ENCODE data around the gene OSTC. TPM values are rescaled to one million over a fixed set of nuclear protein-coding genes. Genes with fewer than 3 reads are reported as not detected.

OSTC gene
- total RNA-seq, 1 donor from 2014 or later: 137 TPM

GRCh38 chr4:108651014-108651791 is 804 bp downstream of the OSTC start:
- Histone ChIP-seq H3K36me3 (ENCODE audit: control insufficient read depth, insufficient read depth, low read length) (no peaks in the 10 kb centered on the region), H3K4me3 (ENCODE audit: low read depth, low read length) (peak overlapping the region; percentile 83), H3K27me3 (ENCODE audit: control insufficient read depth, insufficient read depth, low read length) (no peaks in the 10 kb centered on the region)
- peak; percentile 12 for DNase-seq (ENCODE audit: low read depth)
- no peak for TF ChIP-seq CTCF (IDR thresholded peaks at IDR 0.05; ENCODE audit: insufficient read depth, low read length, poor library complexity, severe bottlenecking)

- no peak for DNase-seq (ENCODE audit: low read depth)
- H3K4me3 ChIP-seq (ENCODE audit: low read depth, low read length): no peak overlapping the region
- TF ChIP-seq CTCF (IDR thresholded peaks at IDR 0.05; ENCODE audit: insufficient read depth, low read length, poor library complexity, severe bottlenecking): no peak
- peaks cover 2% of the 10 kb centered on the region for H3K36me3 ChIP-seq (ENCODE audit: control insufficient read depth, insufficient read depth, low read length)
- H3K27me3 ChIP-seq (ENCODE audit: control insufficient read depth, insufficient read depth, low read length): no peaks in the 10 kb centered on the region
Measured at GRCh38 chr4:108662629-108663028, 12.2 kb downstream of the OSTC start.

GRCh38 chr4:108674356-108674977 is 24.1 kb downstream of the OSTC start:
- Histone ChIP-seq H3K4me3 (ENCODE audit: low read depth, low read length) (no peak overlapping the region), H3K27me3 (ENCODE audit: control insufficient read depth, insufficient read depth, low read length) (no peaks in the 10 kb centered on the region), H3K36me3 (ENCODE audit: control insufficient read depth, insufficient read depth, low read length) (no peaks in the 10 kb centered on the region)
- DNase-seq (ENCODE audit: low read depth): no peak
- TF ChIP-seq CTCF (IDR thresholded peaks at IDR 0.05; ENCODE audit: insufficient read depth, low read length, poor library complexity, severe bottlenecking): no peak

DNA sequence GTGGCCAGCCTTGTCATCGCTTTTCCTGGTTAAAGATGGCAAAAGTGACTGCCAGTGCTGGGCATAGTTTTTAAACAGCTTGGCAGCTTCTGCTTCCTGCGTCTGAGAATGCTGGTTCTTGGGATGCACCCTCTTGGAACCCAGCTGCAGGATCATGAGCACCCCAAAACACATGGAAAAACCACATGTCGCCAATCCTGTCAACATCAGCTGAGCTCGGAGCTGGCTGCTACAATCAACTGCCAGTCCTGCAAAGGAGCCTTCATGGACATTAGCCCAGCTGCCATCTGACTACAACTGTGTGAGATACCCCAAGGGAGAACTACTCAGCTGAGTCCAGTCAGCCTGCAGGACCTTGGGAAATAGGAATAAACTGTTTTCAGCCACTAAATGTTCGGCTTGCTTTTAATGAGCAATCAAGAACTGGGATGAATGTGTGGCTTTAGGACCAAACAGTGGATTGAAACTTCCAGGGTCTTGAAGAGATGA is 31.0 kb downstream of the OSTC start:
- no peak for TF ChIP-seq CTCF (IDR thresholded peaks at IDR 0.05; ENCODE audit: insufficient read depth, low read length, poor library complexity, severe bottlenecking)
- DNase-seq (ENCODE audit: low read depth): no peak

GRCh38 chr4:108683479-108683878 is 33.1 kb downstream of the OSTC start:
- Histone ChIP-seq H3K4me3 (ENCODE audit: low read depth, low read length) (no peak overlapping the region), H3K36me3 (ENCODE audit: control insufficient read depth, insufficient read depth, low read length) (no peaks in the 10 kb centered on the region), H3K27me3 (ENCODE audit: control insufficient read depth, insufficient read depth, low read length) (no peaks in the 10 kb centered on the region)
- peak; percentile 31 for TF ChIP-seq CTCF (IDR thresholded peaks at IDR 0.05; ENCODE audit: insufficient read depth, low read length, poor library complexity, severe bottlenecking)
- DNase-seq (ENCODE audit: low read depth): no peak

More for the DNA sequence above, 31.0 kb downstream of the OSTC start:
- H3K27me3 ChIP-seq (ENCODE audit: control insufficient read depth, insufficient read depth, low read length): no peaks in the 10 kb centered on the region
- no peaks in the 10 kb centered on the region for H3K36me3 ChIP-seq (ENCODE audit: control insufficient read depth, insufficient read depth, low read length)
- H3K4me3 ChIP-seq (ENCODE audit: low read depth, low read length): no peak overlapping the region
